Pancreas (tissue), 10 donors: ENCODE data around the gene AGBL4. TPM values are rescaled to one million over a fixed set of nuclear protein-coding genes. Genes with fewer than 3 reads are reported as not detected.

Source experiments
- ATAC-seq, 4 donors: fragments of 200-7000 bp; cut with Tn5 transposase; one replicate each; pipeline versions ENCODE4 v1.8.0 to v1.9.1; 2020; ENCODE audit warnings: mild to moderate bottlenecking in 4 of 4, moderate library complexity in 4 of 4
- DNase-seq, 6 donors: peaks; one replicate each; pipeline ENCODE4 v3.0.0-alpha.2; 2020
- FAIRE-seq: peaks from 2 replicates; lab custom pipeline; 2012; peaks lifted over from hg19 to GRCh38; lab: Jason Lieb, UNC
- H3K27ac ChIP-seq, 4 donors: fragments of 200-600 bp; sonication (generic); 1 replicate in 3 of 4; 2 replicates in 1 of 4; pipeline versions ENCODE4 v1.5.0 to v1.8.0; 2020
- H3K27me3 ChIP-seq, 4 donors: fragments of 200-600 bp; one replicate each; pipeline ENCODE4 v1.8.0; 2021
- H3K36me3 ChIP-seq, 3 donors: fragments of 200-600 bp; sonication (generic) in 1 of 3; one replicate each; pipeline versions ENCODE4 v1.5.0 to v1.8.0; 2020 to 2021
- H3K4me1 ChIP-seq, 3 donors: fragments of 200-600 bp; one replicate each; pipeline ENCODE4 v1.8.0; 2021
- H3K4me3 ChIP-seq, 4 donors: fragments of 200-600 bp; sonication (generic) in 2 of 4; one replicate each; pipeline versions ENCODE4 v1.5.0 to v1.8.0; 2020 to 2021
- H3K9me3 ChIP-seq, 4 donors: fragments of 200-600 bp; one replicate each; pipeline ENCODE4 v1.8.0; 2021
- CTCF ChIP-seq, 4 donors: fragments of 200-600 bp; sonication (generic) in 3 of 4; IDR thresholded peaks; one replicate each; pipeline versions ENCODE4 v1.5.0 to v1.8.0; 2021; ENCODE audit warnings: antibody characterized with exemption in 4 of 4
- WGBS, 2 donors: extraction: QIAGEN DNeasy Blood & Tissue Kit; methylation state at CpG; one replicate each; pipeline ENCODE4 v1.1.7; 2013; 5-methylcytosine and 5-hydroxymethylcytosine counted together
- intact Hi-C, 3 donors: fragments of 100-400 bp; cut with DNase I; formaldehyde crosslinking; loops; one replicate each; pipeline versions ENCODE4 v1.11.1 to v1.14.2; 2022
- polyA plus RNA-seq, 2 donors: library from polyadenylated mRNA; stranded (reverse); fragments of 200-250 nt; gene quantifications; one replicate each; pipeline ENCODE4 v1.2.3, GENCODE V29; 2013
- total RNA-seq, 6 donors: library from RNA; stranded (reverse); fragmentation: NEBNext Ultra II Directional in 4 of 6; extraction: Animal tissue kit (Norgen Biotek cat#: 25700) in 4 of 6; gene quantifications; one replicate each; pipeline versions ENCODE4 v1.2.1 to v1.2.4, GENCODE V29; 2021 to 2023
- donor health status: healthy with polysubstance abuse.
- donor health status: DM: no; HTN: no; CAD: no; lungs with moderate emphysema.
- donor health status: DM: no; HTN: no; CAD: no.
- donor health status: control.
- donor health status: control.
- donor health status: Bipolar disorder and iron deficiency.
- donor health status: DM: yes; HTN: yes; CAD: no.
- donor health status: DM: no; HTN: no; CAD: no.
- donor health status: DM: no; HTN: no; CAD: no.
- donor health status: DM: yes; HTN: yes; CAD: no.

AGBL4 gene
- total and polyA plus RNA-seq, 8 donors: 0.15 to 1.2 (median 0.59) TPM

DNA sequence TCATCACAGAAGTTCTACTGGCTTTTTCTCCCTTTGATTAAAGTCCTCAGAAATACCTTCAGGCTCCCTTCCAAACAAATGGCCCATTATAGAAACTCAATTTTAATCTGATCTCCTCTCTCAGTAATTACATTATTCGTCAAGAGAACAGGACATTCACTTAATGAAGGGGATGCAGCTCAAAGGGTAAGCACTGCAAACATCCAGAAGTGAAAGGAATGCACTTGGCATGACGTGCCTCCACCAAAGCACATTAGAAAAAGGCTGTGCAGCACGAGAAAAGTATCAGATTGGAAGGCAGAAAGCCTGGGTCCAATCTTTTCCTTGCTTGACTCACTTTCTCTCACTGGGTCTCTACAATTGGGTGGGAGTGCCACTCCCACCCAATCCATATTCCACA is 1024.4 kb downstream of the AGBL4 start:
- Histone ChIP-seq H3K27ac (no peak overlapping the region), H3K27me3 (no peaks in the 10 kb centered on the region), H3K36me3 (no peaks in the 10 kb centered on the region), H3K4me1 (no peaks in the 10 kb centered on the region), H3K4me3 (no peak overlapping the region), H3K9me3 (no peaks in the 10 kb centered on the region)
- TF ChIP-seq CTCF (IDR thresholded peaks at IDR 0.05): no peak
- ATAC-seq (no peak), FAIRE-seq (no peak), DNase-seq (no peak)
- intact Hi-C loops: no loop called here
- 35 to 36% methylated on average over 3 of the region's 3 CpGs for WGBS, 2 donors

DNA sequence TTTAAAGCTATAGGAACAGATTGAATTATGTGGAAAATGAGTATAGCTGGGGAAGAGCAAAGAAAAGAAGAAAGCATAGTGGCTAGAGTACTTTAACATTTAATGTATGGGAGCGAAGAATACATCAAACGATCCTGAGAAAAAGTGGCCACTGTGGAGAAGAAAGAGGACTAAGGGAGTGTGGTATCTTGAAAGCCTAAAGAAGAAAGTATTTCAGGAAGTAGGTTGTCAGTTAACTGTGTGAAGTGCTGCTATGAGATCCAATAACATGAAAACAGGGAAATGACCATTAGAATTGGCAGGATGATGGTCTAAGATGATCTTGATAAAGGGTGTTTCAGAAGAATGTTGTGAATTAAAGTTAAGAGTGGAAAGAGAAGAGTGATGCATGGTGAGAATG is 1027.4 kb downstream of the AGBL4 start:
- Histone ChIP-seq H3K4me1 (no peaks in the 10 kb centered on the region), H3K27ac (no peak overlapping the region), H3K9me3 (no peaks in the 10 kb centered on the region), H3K4me3 (no peak overlapping the region), H3K27me3 (no peaks in the 10 kb centered on the region), H3K36me3 (no peaks in the 10 kb centered on the region)
- ATAC-seq (no peak), FAIRE-seq (no peak), DNase-seq (no peak)
- intact Hi-C loops: no loop called here
- WGBS, 2 donors: 78 to 92% methylated on average over 2 of the region's 2 CpGs
- no peak for TF ChIP-seq CTCF (IDR thresholded peaks at IDR 0.05)

DNA sequence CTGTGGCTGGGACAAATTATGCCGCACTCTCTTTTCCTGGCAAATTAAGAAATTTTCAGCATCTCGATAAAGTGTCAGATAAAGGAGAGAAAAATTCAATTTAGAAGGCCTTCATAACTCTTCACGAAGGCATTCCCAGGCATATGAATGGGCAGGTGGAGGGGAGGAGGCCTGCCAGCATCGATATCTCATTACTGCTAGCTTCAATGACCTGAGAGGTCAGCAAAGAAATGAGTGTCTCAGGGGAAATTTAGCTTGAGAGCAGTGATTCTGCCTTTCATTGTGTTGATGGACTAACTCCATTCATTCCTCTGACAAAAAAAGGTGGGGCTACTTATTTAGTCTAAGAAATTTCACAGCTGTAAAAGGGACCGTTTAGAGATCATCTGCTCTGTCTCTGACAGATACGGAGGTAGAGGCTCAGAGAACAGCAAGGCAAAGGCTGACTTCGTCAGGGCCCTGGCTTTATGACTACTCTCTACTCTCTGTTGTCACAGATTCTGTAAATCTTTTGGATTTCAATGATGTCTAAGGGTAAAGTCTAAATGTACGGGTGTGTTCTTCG is 1035.0 kb downstream of the AGBL4 start:
- Histone ChIP-seq H3K9me3 (no peaks in the 10 kb centered on the region), H3K36me3 (no peaks in the 10 kb centered on the region), H3K27ac (no peak overlapping the region), H3K4me3 (no peak overlapping the region), H3K27me3 (no peaks in the 10 kb centered on the region), H3K4me1 (no peaks in the 10 kb centered on the region)
- intact Hi-C loops: no loop called here
- WGBS, 2 donors: 65 to 80% methylated on average over 9 of the region's 9 CpGs
- ATAC-seq (no peak), FAIRE-seq (no peak), DNase-seq (no peak)
- TF ChIP-seq CTCF (IDR thresholded peaks at IDR 0.05): no peak

- H3K27me3 ChIP-seq: no peaks in the 10 kb centered on the region
- FAIRE-seq: no peak
- H3K4me1 ChIP-seq: no peaks in the 10 kb centered on the region
- H3K4me3 ChIP-seq: no peak overlapping the region
- WGBS, 2 donors: 88 to 89% methylated on average over 1 of the region's 1 CpG
- H3K27ac ChIP-seq: no peak overlapping the region
- intact Hi-C loops: no loop called here
- DNase-seq: no peak
- no peak for TF ChIP-seq CTCF (IDR thresholded peaks at IDR 0.05)
- no peak for ATAC-seq
- H3K9me3 ChIP-seq: no peaks in the 10 kb centered on the region
- H3K36me3 ChIP-seq: no peaks in the 10 kb centered on the region
Measured at GRCh38 chr1:48979940-48980339, 1043.8 kb downstream of the AGBL4 start.

DNA sequence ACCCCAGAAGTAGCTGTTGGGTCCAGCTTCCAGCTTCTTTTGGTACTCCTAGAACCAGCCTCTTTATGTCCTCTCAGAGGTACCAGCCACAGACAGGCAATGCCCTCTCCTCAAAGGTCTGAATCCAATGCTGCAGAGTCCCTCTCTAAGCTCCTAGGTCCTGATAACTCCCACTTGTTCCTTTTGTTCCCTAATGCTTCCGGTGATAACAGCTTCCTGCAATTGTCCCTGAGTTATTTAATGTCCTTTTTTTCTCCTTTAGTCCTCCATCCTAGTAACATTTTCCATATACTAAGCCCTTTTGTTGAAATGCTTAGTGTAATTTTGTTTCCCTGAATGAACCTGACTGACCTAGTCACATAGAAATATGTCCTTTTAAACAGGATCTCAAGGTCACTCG is 1045.3 kb downstream of the AGBL4 start:
- Histone ChIP-seq H3K4me3 (no peak overlapping the region), H3K4me1 (no peaks in the 10 kb centered on the region), H3K36me3 (no peaks in the 10 kb centered on the region), H3K27ac (no peak overlapping the region), H3K9me3 (no peaks in the 10 kb centered on the region), H3K27me3 (no peaks in the 10 kb centered on the region)
- no peak for FAIRE-seq
- no peak for DNase-seq
- ATAC-seq: no peak
- no peak for TF ChIP-seq CTCF (IDR thresholded peaks at IDR 0.05)
- intact Hi-C loops: no loop called here
- 11 to 16% methylated on average over 2 of the region's 2 CpGs for WGBS, 2 donors
